Measurements from ENCODE around the gene FOXRED1. TPM values are rescaled to one million over a fixed set of nuclear protein-coding genes. Genes with fewer than 3 reads are reported as not detected.

The FOXRED1 gene
- total RNA-seq, 1 donor from 2014 or later = 14.8 TPM

DNA sequence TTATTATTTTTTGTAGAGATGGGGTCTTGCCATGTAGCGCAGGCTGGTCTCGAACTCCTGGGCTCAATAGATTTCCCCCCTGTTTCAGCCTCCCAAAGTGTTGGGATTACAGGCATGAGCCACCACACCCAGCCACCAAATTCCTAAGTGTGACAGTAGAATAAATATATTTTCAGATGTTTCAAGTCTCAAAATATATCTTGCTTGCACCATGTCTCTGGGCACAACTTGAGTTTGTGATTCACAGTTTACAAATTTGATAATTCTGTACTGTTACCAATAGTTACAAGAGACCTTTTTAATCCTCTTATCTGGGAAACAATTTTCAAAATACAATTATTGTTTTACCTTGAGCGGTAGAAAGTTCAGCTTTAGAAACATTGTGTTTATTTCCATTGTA is 54.0 kb downstream of the FOXRED1 start:
- H3K27me3 ChIP-seq = no peaks in the 10 kb centered on the region
- ATAC-seq (no peak), DNase-seq (no peak)
- no peaks in the 10 kb centered on the region for H3K36me3 ChIP-seq
- H3K4me3 ChIP-seq = no peak overlapping the region
- TF ChIP-seq CTCF (IDR thresholded peaks at IDR 0.05) = no peak
- H3K4me1 ChIP-seq = peaks cover 19% of the 10 kb centered on the region
- H3K27ac ChIP-seq = no peak overlapping the region
- intact Hi-C loops (cut with DNase I) = no loop called here
- no peaks in the 10 kb centered on the region for H3K9me3 ChIP-seq

GRCh38 chr11:126327281-126328000 is 58.5 kb downstream of the FOXRED1 start:
- no peak for ATAC-seq
- Histone ChIP-seq H3K4me1 (no peaks in the 10 kb centered on the region), H3K9me3 (no peaks in the 10 kb centered on the region), H3K27me3 (no peaks in the 10 kb centered on the region), H3K27ac (no peak overlapping the region), H3K4me3 (no peak overlapping the region), H3K36me3 (peaks cover 11% of the 10 kb centered on the region)
- intact Hi-C loops (cut with DNase I) = no loop called here
- no peak for TF ChIP-seq CTCF (IDR thresholded peaks at IDR 0.05)
- DNase-seq = no peak

Other genes with a start within 250 kb of the FOXRED1 start
- gene CDON, start 206.3 kb upstream of the FOXRED1 start, total RNA-seq = 13.3 TPM
- 21.6 TPM for gene RPUSD4, start 57.5 kb upstream of the FOXRED1 start, total RNA-seq
- gene FAM118B, start 57.4 kb upstream of the FOXRED1 start, total RNA-seq = 37.5 TPM
- 120 TPM for gene SRPRA, start 259 bp upstream of the FOXRED1 start, total RNA-seq
- gene TIRAP, start 13.9 kb downstream of the FOXRED1 start, total RNA-seq = 13.7 TPM
- gene DCPS, start 34.9 kb downstream of the FOXRED1 start, total RNA-seq = 15.5 TPM
- 39.2 TPM for gene ST3GAL4, start 86.5 kb downstream of the FOXRED1 start, total RNA-seq